Vagina (tissue), 2 donors: ENCODE results near the gene SRRT.

ENCODE experiments used
- POLR2A ChIP-seq, 2 donors: fragments of 450-650 bp; IDR thresholded peaks; one replicate each; pipeline ENCODE4 v1.6.1; 2017; ENCODE audit warnings: antibody characterized with exemption in 2 of 2, mild to moderate bottlenecking in 2 of 2, moderate library complexity in 2 of 2
- POLR2AphosphoS5 ChIP-seq, 2 donors: sonication (generic); formaldehyde crosslinking; IDR thresholded peaks; one replicate each; pipeline ENCODE4 v1.9.0; 2017; ENCODE audit warnings: antibody characterized with exemption in 2 of 2, mild to moderate bottlenecking in 2 of 2, low read depth in 1 of 2; ENCODE audit not compliant: insufficient read depth in 1 of 2
- TF ChIP-seq, protein P1 (sequence below), 3 experiments: fragments of 450-650 bp in 2 of 3; fragments of 200-600 bp in 1 of 3; sonication (generic) in 1 of 3; IDR thresholded peaks; one replicate each; pipeline ENCODE4 v1.5.1; 2017 to 2019; ENCODE audit warnings: antibody characterized with exemption in 3 of 3, mild to moderate bottlenecking in 2 of 3, moderate library complexity in 2 of 3

DNA sequence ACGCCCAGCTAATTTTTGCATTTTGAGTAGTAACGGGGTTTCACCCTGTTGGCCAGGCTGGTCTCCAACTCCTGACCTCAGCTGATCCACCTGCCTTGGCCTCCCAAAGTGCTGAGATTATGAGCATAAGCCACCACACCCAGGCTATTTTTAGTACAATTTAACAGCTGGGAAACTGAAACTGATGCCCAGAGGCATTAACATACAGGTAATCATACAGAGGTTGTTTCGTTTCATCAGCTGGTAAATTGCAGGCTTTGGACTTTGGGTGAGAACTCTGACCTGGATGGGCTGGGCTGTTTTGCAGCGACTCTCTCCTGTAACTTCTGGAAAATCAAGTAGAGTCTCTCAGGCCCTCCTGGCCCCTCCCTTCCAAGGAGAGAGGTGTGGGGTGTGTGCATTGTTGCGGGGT is 27.0 kb downstream of the SRRT start:
- TF ChIP-seq POLR2A (IDR thresholded peaks at IDR 0.05) (no peak), POLR2AphosphoS5 (IDR thresholded peaks at IDR 0.05; ENCODE audit: insufficient read depth in 1 of 2, low read depth in 1 of 2) (no peak)
- TF ChIP-seq, protein P1, sequence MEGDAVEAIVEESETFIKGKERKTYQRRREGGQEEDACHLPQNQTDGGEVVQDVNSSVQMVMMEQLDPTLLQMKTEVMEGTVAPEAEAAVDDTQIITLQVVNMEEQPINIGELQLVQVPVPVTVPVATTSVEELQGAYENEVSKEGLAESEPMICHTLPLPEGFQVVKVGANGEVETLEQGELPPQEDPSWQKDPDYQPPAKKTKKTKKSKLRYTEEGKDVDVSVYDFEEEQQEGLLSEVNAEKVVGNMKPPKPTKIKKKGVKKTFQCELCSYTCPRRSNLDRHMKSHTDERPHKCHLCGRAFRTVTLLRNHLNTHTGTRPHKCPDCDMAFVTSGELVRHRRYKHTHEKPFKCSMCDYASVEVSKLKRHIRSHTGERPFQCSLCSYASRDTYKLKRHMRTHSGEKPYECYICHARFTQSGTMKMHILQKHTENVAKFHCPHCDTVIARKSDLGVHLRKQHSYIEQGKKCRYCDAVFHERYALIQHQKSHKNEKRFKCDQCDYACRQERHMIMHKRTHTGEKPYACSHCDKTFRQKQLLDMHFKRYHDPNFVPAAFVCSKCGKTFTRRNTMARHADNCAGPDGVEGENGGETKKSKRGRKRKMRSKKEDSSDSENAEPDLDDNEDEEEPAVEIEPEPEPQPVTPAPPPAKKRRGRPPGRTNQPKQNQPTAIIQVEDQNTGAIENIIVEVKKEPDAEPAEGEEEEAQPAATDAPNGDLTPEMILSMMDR (IDR thresholded peaks at IDR 0.05), result no peak
